Fibroblast of skin of right biceps (primary cell): ENCODE results near the gene UQCRC2.
A peak's percentile ranks its signal among the peaks of the same experiment; 100 is the strongest.
"Not testable (repeated sequence)": the region's sequence is repeated elsewhere in the genome, so short reads cannot be mapped to it uniquely, and the experiment has no call there.

Experiments
- DNase-seq: peaks from one replicate; pipeline ENCODE4 v3.0.0-alpha.2; 2013

Gene UQCRC2

DNA sequence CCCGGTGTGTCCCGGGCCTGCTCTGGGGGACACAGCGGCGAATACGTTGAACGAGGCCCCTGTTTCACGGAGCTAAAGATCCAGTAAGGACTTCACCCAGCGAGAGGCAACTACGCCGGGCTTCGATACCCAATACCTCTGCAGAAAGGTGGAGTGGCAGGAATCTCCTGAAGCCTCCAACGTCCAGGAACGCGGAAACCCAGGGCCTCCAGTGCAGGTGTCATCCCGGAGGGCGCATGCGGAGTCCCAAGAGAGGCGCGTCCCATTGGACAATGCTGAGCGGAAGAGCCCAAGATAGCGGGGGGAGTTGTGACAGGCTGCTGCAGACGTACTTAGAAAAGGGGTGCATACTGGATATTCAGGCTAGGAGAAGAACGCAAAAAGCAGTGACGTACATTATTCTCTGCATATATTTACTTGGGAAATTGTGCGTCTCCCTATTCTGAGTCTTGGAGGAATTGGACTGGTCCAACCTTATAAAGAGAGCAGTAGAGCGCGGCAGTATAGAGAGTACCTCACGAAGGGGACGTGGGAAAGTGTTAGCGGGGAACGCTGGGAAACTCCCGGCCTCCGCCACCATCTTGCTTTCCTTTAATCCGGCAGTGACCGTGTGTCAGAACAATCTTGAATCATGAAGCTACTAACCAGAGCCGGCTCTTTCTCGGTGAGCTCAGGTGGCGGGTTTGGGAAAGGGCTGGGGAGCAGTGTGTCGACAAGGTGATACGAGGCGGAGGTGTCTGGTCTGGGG is at the start of gene UQCRC2:
UQCRC2 (plus strand) TSS at position 569 of the 748 bp plus-strand sequence; CDS start at position 632, 63 bp downstream.
- peak; percentile 92 for DNase-seq

DNA sequence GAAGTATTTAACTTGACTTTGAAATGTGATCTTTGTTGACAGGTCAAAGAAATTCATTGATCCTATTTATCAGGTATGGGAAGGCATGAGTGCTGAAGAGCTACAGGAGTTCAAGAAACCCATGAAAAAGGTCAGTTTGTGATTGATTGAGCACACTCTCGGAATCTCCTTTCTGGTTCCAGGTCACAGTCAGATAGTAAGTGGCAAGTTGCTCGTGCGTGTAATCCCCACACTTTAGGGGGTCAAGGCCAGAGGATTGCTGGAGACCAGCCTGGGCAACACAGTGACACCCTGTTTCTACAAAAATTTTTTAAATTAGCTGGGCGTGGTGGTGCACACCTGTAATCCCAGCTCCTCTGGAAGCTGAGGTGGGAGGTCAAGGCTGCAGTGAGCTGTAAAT is 20.5 kb upstream of the UQCRC2 start:
- not testable (repeated sequence) for DNase-seq

DNA sequence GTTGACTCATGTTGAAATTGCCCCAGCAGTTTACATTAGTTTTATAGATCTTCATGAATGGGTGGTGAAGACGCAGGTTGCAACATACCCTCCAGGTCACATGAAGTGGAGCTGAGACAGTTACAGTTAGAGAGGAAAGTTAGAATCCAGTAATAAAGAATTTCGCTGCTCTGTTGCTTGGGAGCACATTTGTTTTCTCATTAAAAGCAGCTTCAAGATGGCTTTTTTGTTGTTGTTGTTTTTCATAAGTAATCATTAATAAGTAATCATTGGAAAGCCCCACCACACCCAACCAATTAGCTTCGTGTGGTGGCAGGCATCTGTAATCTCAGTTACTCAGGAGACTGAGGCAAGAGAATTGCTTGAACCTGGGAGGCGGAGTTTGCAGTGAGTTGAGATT is 19.8 kb upstream of the UQCRC2 start:
- DNase-seq, result not testable (repeated sequence)

DNA sequence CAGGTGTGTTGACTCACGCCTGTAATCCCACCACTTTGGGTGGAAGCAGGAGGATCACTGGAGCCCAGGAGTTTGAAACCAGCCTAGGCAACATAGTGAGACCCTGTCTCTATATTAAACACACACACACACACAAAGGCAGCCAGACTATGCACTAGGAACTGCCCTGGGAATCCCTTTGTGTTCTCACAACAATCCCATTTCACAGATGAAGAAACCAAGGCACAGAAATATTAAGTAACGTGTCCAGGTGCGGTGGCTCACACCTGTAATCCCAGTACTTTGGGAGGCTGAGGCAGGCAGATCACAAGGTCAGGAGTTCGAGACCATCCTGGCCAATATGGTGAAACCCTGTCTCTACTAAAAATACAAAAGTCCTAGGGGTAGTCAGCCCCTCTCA is 19.4 kb upstream of the UQCRC2 start:
- not testable (repeated sequence) for DNase-seq

DNA sequence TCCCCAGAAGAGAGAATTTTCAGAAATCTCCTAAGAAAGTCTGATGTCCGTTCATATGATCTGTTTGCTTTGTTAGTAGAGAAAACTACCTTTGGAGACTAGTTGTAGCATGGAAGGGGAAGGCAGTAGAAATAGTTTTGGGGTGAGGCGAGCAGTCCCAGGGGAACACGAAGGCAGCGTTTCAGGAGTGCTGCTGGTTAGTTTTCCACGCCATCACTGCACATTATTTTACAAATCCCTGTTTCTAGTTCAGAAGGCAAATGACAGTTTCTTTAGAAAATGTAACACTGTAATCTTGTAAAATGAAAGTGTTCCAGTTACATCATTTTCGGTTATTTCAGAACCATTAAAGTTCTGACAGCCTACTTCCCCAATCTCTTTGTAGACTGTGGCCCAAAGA is 16.9 kb upstream of the UQCRC2 start:
- DNase-seq, result peak; percentile 15

DNA sequence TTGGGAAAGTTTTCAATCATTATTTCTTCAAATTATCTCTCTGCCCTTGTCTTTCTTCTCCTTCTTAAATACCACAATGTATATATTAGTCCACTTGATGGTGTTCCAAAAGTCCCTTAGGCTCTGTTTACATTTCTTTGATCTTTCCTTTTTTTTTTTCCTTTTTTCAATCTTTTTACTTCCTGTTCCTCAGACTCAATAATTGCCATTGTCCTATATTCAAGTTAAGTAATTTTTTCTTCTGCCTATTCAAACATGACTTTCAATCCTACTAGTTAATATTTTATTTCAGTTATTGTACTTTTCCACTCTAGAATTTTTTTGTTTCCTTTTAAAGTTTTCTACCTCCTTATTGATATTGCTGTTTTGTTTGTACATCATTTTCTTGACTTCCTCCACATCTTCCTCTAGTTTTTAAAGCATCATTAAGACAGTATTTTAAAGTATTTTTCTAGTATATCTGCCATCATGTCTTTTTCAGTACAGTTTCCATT is 15.8 kb upstream of the UQCRC2 start:
- DNase-seq, result no peak

DNA sequence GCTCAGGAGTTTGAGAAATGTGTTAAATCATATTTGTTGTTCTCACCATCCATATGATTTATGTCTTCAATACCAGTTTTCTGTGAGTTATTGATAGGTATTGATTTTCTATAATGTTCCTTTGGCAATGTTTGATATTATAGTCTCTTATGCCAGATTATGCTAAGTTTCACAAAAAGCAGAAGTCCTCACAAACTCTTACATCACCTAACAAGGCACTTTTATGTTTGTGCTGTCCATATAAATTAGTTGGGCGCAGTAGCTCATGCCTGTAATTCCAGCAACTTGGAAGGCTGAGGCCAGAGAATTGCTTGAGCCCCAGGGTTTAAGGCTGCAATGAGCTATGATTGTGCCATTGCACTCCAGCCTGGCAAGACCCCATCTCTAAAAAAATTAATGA is 12.6 kb upstream of the UQCRC2 start:
- no peak for DNase-seq

DNA sequence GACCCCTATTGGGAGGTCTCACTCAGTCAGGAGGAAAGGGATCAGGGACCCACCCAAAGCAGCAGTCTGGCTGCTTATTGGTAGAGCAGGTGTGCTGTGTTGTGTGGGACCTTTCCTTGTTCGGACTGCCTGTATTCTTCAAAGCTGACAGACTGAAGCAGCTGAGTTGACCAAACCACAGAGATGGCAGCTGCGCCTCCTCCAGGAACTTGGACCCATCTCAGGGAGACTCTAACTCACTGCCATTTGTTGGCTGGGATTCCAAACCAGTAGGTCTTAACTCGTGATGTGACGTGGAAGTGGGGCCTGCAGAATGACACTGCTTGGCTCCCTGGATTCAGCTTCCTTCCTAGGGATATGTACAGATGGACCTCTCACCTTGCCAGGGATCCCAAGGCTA is 9.6 kb upstream of the UQCRC2 start:
- DNase-seq, result no peak

DNA sequence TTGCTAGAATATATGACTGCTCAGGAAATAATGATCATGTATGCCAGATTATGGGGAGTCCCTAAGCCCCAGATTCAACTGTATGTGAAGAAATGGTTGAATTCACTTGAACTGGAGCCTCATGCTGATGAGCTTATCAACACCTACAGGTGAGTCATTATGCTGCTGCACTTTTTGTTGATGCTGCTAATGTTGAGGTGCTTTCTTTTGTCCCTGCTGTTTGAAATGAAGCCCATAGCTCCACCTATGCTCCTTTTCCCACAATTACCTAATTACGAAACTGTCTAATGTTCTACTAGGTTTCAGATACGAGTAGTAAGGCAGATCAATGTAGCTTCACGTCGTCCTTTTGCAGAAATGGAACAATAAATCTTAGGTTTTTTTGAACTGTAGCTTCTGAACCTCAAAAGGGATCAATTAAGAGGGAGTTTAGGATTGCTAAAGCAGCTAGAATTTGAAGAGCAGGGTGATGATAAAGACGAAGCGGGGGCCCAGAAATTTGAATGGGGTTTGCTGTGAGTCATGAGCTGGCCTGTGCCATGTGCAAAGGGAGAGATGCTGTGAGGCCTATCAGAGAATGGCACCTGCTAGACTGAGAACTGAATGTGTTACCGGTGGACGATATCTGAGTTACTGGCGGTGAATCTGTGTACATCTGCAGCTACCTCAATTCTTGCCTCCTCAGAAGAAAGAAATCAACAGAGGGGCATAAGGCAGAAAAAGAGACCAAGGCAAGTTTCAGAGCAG is 6.1 kb upstream of the UQCRC2 start:
- DNase-seq, result no peak

DNA sequence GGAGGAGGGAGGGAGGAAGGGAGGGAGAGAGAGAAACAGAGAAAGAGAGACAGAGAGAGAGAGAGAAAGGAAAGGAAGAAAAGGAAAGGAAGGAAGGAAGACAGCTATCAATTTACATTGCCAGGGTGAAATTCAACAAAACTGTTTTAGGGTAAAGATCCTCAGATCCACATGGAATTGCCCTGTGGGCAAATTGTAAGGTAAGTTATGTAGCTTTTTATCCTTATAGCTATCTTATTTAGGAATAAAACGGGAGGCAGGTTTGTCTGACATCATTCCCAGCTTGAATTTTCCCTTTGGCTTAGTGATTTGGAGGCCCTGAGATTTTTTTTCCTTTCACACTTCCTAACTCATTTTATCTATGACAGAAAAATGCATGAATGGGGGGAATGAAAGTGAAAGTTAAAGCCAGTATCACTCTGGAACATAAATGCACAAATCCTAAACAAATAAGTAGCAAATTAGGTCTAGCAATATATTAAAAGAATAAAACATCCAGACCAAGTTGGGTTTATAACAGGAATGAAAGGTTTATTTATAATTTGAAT is 3.4 kb upstream of the UQCRC2 start:
- no peak for DNase-seq

DNA sequence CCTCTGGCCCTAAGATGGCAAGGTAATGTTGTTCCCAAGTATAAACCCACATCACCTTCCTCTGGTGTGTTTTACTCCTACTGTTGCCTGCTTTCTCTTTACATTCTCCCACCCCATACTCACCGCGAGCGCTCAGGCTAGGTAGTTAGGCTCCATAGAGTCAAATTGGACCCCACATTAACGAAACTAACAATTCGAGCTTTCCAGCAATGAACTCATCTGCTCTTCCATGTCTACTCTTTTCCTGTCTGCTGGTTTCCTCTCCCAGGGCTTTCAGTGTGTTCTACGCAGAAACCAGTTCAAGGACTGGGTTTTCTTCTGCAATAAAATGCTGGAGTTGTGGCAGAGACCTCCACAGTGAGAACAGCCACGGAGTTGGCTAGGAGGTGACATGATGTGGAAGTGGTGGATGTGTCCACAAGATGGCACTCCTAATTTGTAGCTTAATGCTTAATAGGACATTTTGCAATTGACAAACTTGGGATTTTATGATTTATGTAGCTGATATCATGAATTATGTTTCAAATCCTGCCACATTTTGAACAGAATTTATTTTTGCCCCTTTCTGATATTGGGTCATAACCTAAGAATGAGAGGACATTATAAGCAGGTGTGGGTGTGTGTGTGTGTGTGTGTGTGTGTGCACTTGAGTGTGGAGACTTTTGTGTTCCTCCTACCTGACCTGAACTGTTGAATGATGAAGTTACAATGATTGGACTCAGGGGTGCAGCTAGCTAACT is 2.2 kb upstream of the UQCRC2 start:
- peak; percentile 27 for DNase-seq

DNA sequence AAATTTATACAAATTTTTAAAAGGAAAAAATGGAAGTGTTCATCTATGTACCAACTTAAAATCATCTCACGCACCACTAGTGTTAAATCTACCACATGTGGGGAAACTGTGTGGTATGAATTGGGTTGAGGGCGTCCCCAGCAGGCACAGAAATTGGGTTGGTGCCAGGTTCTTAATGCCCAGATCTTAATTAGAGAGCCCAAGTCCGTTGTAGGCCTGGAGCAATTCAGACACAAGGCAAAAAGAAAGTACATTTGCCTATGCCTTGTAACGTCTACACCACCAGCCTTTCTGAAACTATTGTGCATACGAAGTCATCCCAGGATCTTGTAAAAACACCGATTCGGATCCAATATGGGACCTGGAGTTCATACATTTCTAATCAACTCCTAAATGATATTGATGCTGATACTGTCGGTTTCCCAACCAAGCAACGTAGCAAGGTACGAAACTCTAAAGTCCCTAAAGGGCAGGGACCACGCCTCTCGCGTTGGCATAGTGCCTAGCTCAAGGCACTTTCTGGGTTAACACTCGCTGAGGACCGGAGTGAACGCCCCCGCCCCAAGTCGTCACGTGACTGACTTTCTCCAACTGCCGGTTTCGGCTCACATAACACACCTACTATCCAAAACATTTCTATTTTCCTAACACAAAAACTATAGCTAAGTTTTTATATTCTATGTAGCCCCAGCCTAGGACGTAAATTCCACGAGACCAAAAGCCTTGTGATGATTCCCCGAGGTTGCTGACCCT is 945 bp upstream of the UQCRC2 start:
- peak; percentile 60 for DNase-seq

DNA sequence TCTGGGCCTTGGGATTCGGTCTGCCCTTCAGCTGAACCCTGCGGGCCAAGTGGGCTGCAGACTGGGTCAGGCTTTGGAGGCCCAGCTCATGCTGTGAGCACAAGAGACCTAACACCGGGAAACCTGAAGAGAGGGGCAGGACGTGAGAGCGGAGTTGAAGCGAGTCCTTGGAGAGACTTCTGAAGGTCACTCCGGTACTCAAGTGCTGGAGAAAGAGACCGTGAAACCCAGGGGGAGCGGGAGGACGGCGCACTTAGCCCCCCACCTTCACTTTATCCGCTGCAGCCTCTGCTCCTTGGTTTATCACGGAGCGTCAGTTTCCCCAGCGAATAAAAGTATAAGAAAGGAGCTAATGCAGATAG is 361 bp downstream of the UQCRC2 start:
- DNase-seq, result no peak

DNA sequence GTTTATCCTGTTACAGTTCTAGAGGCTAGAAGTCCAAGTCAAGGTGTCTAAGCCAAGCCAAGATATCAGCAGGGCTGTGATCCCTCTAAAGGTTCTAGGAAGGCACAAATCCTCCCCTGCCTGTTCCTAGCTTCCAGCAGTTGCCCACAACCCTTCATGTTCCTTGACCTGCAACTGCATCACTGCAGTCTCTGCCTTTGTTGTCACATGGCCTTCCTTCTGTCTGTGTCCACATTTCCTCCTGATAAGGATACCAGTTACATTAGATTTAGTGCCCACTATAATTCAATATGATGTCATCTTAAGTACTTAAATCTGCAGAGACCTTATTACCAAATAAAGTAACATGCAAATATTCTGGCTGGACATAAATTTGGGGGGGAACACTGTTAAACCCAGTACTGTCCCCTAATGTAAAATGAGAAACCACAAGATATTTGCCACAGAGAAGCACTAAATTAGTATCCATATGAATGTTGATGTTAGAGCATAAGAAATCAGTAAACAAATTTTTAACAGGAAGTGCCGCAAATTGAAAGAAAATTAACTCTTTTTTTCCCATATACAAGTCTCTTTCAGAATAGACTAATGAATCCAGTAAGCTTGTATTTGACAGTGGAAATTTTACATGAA is 4.7 kb downstream of the UQCRC2 start:
- DNase-seq, result no peak

DNA sequence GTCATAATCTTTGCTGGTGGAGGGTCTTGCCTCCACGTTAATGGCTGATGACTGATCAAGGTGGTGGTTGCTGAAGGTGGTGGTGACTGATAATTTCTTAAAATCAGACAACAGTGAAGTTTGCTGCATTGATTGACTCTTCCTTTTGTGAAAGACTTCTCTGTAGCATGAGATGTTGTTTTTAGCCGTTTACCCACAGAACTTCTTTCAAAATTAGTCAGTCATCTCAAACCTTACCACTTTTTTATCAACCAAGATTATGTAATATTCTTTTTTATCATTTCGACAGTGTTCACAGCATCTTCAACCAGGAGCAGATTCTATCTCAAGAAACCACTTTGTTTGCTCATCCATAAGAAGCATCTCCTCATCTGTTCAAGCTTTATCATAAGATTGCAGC is 5.9 kb downstream of the UQCRC2 start:
- DNase-seq, result no peak

DNA sequence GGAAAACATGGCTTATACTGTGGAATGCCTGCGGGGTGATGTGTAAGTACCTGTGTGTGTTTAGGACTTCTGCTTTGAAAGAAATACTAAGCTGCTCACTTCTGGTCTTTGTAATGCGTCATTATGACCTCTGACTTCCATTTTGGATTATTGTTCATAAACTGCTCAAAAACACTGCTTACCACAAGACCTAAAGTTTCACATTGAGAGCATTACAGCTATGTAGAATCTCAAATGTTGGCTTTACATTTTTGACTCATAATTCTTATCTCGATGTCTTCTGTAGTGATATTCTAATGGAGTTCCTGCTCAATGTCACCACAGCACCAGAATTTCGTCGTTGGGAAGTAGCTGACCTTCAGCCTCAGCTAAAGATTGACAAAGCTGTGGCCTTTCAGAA is 9.3 kb downstream of the UQCRC2 start:
- no peak for DNase-seq

DNA sequence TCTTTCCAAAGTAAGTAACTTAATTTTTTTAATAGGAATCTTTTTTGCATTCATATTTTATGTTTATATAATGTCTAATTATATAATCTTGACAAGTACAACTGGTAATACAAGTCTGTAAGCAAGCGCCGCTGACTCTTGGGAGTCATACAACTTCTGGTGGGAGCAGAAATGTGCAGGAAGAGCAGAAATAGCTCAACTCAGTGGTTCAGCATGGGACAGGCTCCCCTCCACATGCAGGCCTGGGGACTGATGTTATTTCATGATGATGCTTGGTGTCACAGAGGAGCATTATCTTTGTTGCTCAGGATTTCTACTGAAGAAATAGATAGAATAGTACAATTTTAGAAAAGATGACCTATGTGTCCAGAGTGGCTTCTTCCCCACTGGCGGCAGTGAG is 10.7 kb downstream of the UQCRC2 start:
- no peak for DNase-seq

DNA sequence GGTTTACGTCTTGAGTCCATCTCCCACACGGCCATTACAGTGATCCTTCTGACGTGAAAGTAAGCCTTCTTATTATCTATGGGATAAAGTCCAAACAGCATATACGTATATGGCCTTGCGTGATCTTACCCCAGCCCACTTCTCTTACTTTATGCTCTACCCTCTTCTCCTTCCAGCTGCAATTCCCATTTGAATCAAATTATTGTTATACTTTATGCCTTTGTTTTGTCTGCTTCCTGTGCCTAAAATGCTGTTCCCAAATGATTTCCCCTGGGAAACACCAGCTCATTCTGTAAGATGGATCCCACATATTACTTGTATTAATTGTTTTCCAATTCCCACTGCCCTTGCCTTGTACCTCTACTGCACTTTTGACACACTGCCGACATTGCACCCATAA is 11.2 kb downstream of the UQCRC2 start:
- no peak for DNase-seq

DNA sequence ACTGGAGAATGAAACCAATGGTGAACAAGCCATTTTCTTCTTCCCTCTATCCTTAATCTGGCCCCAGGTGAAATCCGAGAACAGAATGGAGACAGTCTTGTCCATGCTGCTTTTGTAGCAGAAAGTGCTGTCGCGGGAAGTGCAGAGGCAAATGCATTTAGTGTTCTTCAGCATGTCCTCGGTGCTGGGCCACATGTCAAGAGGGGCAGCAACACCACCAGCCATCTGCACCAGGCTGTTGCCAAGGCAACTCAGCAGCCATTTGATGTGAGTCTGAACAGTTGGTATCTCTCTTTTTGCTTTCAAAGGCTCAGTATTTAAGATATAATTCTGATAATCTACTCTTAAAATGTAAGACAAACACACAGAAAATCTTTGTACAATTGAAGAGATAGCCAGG is 18.7 kb downstream of the UQCRC2 start:
- no peak for DNase-seq

DNA sequence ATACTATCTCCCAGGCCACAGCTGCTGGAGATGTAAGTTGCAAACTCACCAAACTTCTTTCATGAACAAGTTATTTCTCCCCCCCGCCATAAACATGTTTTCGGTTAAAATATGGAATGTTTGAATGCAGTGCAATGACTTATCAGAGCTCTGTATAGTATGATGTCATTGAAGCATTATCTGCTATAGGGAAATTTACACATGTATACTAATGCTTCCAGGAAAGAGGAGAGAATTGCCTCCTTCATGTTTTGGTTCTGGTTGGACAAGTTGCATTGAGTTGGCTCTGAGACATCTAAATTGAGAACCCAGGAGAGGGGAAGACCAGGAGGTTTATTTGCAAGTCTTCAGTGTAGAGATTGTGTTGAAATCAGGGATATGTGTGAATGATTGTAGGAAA is 20.8 kb downstream of the UQCRC2 start:
- no peak for DNase-seq

DNA sequence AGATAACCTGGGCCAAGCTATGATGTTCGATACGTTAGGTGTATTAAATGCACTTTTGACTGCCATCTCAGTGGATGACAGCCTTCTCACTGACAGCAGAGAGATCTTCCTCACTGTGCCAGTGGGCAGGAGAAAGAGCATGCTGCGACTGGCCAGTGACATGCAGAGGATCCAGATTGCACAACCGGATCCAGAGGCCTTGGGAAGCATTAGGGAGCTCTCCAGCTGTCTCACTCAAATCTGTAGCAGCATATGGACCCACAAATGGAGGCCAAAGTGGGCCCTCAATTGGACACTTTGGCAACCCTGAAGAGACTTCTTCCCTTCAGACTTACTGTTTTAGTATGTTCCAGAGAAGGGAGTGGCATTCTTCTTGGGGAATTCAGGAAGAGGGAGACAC is 26.9 kb downstream of the UQCRC2 start:
- no peak for DNase-seq

DNA sequence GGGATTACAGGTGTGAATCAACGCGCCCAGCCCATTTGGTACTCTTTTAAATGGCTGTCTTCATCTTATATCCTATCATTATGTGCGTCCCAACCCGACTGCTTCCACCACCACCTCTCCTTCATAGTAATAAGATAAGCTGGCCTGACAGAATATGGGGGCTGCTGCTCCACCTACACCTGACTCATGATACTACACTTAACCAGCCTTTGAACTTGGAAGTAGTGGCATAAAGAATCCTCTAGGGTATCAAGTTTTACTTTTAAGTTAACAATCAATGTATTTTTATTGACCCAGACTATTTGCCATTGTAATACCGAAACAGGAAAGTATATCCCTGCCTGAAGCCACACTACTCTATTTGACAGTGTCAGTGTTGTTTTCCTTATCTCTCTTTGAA is 28.9 kb downstream of the UQCRC2 start:
- no peak for DNase-seq
